Ramos (cell line): ENCODE measurements around the gene ZC2HC1C.

ENCODE experiments used
- in situ Hi-C: fragments of 300-500 bp; cut with MboI; formaldehyde crosslinking; loops from one replicate; pipeline ENCODE4 v1.14.3; 2022; ENCODE audit warnings: low sequenced_read_pairs; ENCODE audit not compliant: unreplicated experiment

The ZC2HC1C gene

GRCh38 chr14:75088566-75089373, 19.3 kb downstream of the ZC2HC1C start:
- in situ Hi-C loops = no loop called here

- in situ Hi-C loops = no loop called here
Measured at GRCh38 chr14:75090353-75090752, 20.9 kb downstream of the ZC2HC1C start.

DNA sequence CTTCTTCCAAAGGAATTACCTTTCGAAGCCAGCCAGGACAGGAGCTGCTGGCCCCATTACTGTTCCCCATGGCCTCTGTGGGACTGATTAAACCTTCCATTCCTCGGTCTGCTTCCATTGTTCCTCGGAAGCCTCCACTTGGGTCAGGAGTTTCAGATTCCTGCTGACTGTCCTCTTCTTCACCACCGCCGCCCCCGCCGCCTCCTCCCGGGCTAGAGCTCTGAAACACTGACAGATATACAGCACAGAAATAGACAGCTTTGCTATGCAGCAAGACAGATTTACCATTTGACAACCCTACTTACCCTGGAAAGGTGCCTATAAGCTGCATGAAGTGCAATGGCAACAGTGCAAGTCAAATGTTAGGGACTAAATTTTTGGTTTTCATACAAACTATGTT, 21.8 kb downstream of the ZC2HC1C start:
- in situ Hi-C loops = no loop called here

GRCh38 chr14:75092698-75093097, 23.3 kb downstream of the ZC2HC1C start:
- in situ Hi-C loops = no loop called here

DNA sequence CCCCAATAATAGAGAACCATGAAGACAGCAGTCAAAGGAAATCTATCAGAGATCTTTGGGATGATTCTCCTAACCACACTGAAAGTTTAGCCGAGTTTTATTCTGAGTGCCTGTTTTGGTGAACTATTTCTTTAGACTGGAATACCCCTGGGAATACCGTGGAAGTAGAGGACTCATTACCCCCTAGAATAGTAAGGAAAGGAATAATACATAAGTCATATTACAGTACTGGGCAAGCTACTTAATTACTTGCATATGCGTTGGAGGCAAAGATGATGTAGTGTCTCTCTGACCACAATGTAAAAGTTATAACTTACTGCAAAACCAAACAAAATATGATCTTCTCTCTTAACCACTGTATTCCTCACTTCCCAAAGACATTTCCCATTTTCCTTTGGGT, 25.5 kb downstream of the ZC2HC1C start:
- in situ Hi-C loops = no loop called here

DNA sequence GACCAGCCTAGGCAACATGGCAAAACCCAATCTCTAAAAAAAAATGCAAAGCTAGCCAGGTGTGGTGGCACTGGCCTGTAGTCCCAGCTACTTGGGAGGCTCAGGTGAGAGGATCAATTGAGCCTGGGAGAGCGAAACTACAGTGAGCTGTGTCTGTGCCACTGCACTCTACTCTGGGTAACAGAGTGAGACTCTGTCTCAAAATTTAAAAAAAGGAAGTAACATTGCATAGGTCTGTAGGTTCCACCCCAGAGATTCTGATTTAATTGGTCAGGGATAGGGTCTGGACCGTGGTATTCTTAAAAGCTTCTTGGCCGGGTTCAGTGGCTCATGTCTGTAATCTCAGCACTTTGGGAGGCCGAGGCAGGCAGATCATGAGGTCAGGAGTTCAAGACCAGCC, 26.2 kb downstream of the ZC2HC1C start:
- in situ Hi-C loops = no loop called here

- in situ Hi-C loops = no loop called here
Measured at GRCh38 chr14:75096959-75097358, 27.5 kb downstream of the ZC2HC1C start.

GRCh38 chr14:75098212-75098611, 28.8 kb downstream of the ZC2HC1C start:
- in situ Hi-C loops = no loop called here

DNA sequence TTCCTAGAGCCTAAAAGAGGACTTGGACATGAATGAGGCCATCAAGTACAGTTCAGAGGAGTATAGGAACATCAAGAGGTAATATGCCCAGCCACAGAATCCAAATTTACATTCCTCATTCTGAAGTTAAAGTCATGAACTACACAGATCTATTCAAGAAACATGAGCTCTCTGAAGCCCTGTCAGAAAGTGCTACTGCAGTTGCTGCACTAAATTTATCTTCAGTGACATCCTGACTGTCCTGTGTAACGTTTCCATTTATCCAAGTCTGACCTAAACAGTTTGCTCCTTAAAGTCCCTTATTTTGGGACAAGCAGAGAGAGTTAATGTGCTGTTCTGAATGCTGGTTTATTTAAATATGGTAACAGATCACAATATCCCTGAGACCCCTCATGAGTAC, 29.2 kb downstream of the ZC2HC1C start:
- in situ Hi-C loops = no loop called here

DNA sequence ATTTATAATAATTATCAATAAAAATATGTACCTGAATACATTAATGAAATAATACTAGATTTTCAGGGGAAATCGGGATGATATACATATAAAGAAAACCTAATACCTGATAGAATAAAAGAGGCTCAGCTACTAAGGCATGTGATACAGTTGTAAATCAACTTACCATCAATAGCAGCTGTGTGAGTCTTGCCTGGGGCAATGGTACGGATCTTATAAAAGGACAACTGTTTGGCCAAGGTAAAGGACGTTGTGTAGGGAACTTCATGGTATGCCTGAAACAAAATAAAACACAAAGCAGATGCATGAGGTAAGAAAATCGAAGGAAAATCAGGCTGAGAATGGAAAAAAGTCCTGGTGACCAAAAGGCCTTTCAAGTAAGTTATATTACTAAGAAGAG, 32.0 kb downstream of the ZC2HC1C start:
- in situ Hi-C loops = no loop called here

GRCh38 chr14:75107186-75107585, 37.7 kb downstream of the ZC2HC1C start:
- in situ Hi-C loops = no loop called here

GRCh38 chr14:75109877-75110276, 40.4 kb downstream of the ZC2HC1C start:
- in situ Hi-C loops = no loop called here

DNA sequence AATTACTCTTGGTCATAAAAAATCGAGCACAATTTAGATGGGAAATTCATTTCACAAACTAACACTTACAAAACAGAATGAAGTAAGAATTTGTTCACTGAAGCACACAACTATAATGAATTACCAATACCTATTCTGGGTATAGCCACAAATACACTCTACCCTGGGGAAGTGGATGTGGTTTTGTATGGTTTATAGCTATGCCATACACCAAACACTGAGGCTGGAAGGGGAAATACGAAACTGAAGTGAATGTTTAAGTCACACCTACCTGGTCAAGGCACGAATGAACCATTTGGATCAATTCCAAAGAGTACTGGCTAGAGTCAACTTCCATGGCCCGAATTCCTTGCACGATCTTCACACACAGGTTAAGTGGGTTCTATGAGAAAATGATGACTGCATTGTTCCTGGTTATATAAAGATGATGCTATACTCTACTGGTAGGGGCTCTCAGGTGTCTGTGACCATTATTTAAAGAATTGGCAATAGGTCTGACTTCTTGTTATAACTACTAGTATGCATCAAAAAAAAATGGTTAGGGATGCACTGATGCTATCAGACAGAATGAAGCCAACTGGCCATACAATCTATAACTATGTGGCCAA, 44.6 kb downstream of the ZC2HC1C start:
- in situ Hi-C loops = no loop called here

DNA sequence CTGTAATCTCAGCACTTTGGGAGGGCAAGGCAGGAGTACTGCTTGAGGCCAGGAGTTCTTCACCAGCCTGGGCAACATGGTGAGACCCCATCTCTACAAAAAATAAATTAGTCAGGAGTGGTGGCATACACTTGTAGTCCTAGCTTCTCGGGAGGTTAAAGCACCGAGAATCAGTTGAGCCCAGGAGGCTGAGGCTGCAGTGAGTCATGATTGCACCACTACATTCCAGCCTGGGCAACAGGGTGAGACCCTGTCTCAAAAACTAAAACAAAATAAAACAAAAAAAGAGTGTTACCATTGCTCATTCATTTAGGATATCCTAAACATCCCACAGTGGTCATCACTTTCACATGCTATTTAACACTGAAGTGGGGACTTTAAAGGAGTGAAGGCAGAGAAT, 49.6 kb downstream of the ZC2HC1C start:
- in situ Hi-C loops = no loop called here

DNA sequence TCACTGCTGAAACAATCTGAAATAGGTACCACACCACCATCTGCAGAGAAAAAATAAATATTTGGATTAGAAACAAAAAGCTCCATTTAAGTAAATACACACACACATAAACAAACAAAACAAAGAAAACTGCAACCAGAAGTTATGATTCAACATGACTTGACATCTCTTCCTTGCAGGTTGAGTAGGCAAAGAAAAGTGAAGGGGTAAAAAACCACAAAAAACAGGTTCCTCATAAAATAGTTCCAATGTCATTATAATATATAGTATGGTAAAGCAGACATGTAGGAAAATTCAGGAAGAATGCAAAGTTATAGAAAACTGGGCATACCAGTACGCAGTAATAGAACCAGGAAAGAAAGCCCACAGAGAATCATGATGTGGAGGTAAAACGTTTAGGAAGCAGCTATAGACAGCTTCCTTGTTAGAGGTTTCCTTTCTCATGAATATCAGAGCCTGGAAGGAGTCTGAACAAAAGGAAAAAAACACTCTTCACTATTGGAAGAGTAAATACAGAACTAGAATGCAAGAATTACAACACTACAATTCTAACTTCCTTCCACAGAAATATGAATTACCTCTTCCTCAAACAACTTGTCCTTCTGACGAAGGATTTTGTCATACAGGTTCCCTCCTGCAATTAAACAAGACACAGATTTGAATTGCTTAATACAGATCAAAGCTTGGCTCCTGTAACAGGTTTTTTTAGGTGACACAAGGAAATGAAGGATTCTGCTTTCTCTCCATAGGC, 51.3 kb downstream of the ZC2HC1C start:
- in situ Hi-C loops = loop anchor here (10.0 kb wide), 1 partner anchor 364 kb away; no protein-coding TSS in a partner anchor

GRCh38 chr14:75121552-75121951, 52.1 kb downstream of the ZC2HC1C start:
- in situ Hi-C loops = loop anchor here (10.0 kb wide), 1 partner anchor 363 kb away; no protein-coding TSS in a partner anchor

GRCh38 chr14:75123991-75124390, 54.5 kb downstream of the ZC2HC1C start:
- in situ Hi-C loops = loop anchor here (10.0 kb wide), 1 partner anchor 361 kb away; no protein-coding TSS in a partner anchor

DNA sequence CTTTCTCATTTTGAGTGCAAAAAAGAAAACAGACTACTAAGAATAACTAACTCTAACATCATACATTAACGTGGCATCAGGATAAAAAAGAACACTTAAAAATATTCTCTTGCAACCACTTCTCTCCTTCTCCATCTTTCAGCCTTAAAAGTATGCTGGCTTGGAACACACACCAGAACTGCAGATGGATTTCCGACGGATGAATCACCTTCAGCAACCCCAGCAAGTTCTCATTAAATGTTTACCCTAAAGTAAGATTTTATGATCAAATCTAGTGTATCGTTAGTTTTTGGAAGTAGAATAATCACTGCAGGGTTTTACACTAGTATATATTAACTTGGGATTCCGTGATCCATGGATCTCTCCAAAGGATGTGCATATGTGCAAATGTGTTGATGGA, 56.2 kb downstream of the ZC2HC1C start:
- in situ Hi-C loops = loop anchor here (10.0 kb wide), 1 partner anchor 359 kb away; no protein-coding TSS in a partner anchor

GRCh38 chr14:75126121-75126544, 56.7 kb downstream of the ZC2HC1C start:
- in situ Hi-C loops = loop anchor here (10.0 kb wide), 1 partner anchor 359 kb away; no protein-coding TSS in a partner anchor

DNA sequence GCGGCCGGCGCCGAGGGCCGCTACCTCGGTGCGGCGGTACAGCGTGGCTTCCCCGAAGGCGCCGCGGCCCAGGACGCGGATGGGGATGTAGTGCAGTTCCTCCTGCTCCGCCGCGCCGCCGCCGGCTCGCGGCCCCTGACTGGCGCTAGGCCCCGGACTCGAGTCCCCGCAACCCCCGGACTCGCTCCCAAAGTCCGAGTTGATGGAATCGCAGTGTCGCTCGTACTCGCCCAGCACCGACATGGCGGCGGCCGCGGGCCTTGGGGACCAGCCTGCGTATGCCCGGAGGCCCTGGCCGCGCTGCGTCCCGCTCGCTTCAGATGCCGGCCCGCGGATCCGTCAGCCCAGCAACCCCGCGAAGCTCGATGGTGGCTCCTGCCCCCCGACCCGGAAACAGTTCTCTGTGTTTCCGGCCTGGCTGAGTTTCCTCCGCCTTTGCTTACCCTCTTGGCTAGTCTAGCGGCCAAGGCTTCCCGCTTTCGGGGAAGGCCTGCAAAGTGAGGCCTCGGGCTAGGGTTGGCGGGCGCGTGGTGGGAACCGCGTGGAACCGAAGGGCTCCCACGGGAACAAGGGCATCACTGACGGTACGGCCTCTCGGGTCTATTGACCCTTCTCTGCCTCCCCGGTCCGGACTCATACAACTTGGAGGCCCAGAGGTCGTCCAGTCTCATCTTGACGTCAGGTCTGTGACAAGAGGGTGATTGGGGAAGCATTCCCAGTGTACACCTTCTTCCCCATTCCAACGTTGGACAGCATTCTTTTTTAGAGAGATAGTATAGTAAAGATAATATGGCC, 57.4 kb downstream of the ZC2HC1C start, which contains the start of gene NEK9:
TSS of gene NEK9 (minus strand) at position 370 of the 795 bp plus-strand sequence. CDS start at position 243, 127 bp downstream.
- in situ Hi-C loops = loop anchor here (10.0 kb wide), 1 partner anchor 358 kb away; no protein-coding TSS in a partner anchor
